HEK293T (cell line): ENCODE measurements around the gene RNASEH2A.

Source experiments
- CTCF ChIA-PET: fragments of 350-600 bp; formaldehyde crosslinking; extraction: SDS; loops from one replicate; lab custom pipeline; 2021; ENCODE audit warnings: antibody characterized with exemption, inconsistent platforms; lab: Yijun Ruan, JAX
- POLR2A ChIA-PET: fragments of 350-600 bp; formaldehyde crosslinking; extraction: SDS; loops from one replicate; lab custom pipeline; 2020; ENCODE audit warnings: antibody characterized with exemption, inconsistent platforms; lab: Yijun Ruan, JAX
- DNase-seq: peaks from one replicate; pipeline ENCODE4 v3.0.0; 2012; ENCODE audit warnings: mixed read lengths; ENCODE audit errors: extremely low spot score
- ARNT ChIP-seq: fragments of 450-650 bp; IDR thresholded peaks from 2 replicates; pipeline ENCODE4 v1.6.1; 2017; ENCODE audit warnings: mild to moderate bottlenecking
- BHLHE40 ChIP-seq: fragments of 450-650 bp; IDR thresholded peaks from 2 replicates; pipeline ENCODE4 v1.6.1; 2016; ENCODE audit warnings: mild to moderate bottlenecking, moderate library complexity, borderline replicate concordance
- CTBP1 ChIP-seq: fragments of 450-650 bp; IDR thresholded peaks from 2 replicates; pipeline ENCODE4 v1.6.1; 2016; ENCODE audit warnings: borderline replicate concordance
- ELF4 ChIP-seq: fragments of 450-650 bp; IDR thresholded peaks from 2 replicates; pipeline ENCODE4 v1.6.1; 2017; ENCODE audit warnings: antibody characterized with exemption
- FOXA1 ChIP-seq: fragments of 450-650 bp; IDR thresholded peaks from 2 replicates; pipeline ENCODE4 v1.6.1; 2016; ENCODE audit warnings: mild to moderate bottlenecking
- FOXK2 ChIP-seq: fragments of 450-650 bp; IDR thresholded peaks from 2 replicates; pipeline ENCODE4 v1.6.1; 2016; ENCODE audit warnings: mild to moderate bottlenecking
- FOXM1 ChIP-seq: fragments of 450-650 bp; IDR thresholded peaks from 2 replicates; pipeline ENCODE4 v1.6.1; 2017; ENCODE audit warnings: mild to moderate bottlenecking, borderline replicate concordance
- HDGF ChIP-seq: fragments of 450-650 bp; IDR thresholded peaks from 2 replicates; pipeline ENCODE4 v1.6.1; 2017; ENCODE audit warnings: antibody characterized with exemption, borderline replicate concordance
- L3MBTL2 ChIP-seq: fragments of 450-650 bp; conservative IDR thresholded peaks from 2 replicates; pipeline ENCODE4 v1.6.1; 2016; ENCODE audit warnings: mild to moderate bottlenecking
- LEF1 ChIP-seq: fragments of 450-650 bp; IDR thresholded peaks from 2 replicates; pipeline ENCODE4 v1.6.1; 2017; ENCODE audit warnings: mild to moderate bottlenecking, borderline replicate concordance
- NFRKB ChIP-seq: fragments of 450-650 bp; IDR thresholded peaks from 2 replicates; pipeline ENCODE4 v1.6.1; 2016; ENCODE audit warnings: mild to moderate bottlenecking, moderate library complexity
- SP1 ChIP-seq: fragments of 450-650 bp; IDR thresholded peaks from 2 replicates; pipeline ENCODE4 v1.6.1; 2017
- SUZ12 ChIP-seq: fragments of 450-650 bp; IDR thresholded peaks from 2 replicates; pipeline ENCODE4 v1.6.1; 2016; ENCODE audit warnings: mild to moderate bottlenecking
- TARDBP ChIP-seq: fragments of 450-650 bp; IDR thresholded peaks from 2 replicates; pipeline ENCODE4 v1.6.1; 2016
- ZNF384 ChIP-seq: fragments of 450-650 bp; IDR thresholded peaks from 2 replicates; pipeline ENCODE4 v1.6.1; 2016
- TF ChIP-seq, protein P1 (sequence below): fragments of 450-650 bp; IDR thresholded peaks from 2 replicates; pipeline ENCODE4 v1.6.1; 2016

RNASEH2A gene

DNA sequence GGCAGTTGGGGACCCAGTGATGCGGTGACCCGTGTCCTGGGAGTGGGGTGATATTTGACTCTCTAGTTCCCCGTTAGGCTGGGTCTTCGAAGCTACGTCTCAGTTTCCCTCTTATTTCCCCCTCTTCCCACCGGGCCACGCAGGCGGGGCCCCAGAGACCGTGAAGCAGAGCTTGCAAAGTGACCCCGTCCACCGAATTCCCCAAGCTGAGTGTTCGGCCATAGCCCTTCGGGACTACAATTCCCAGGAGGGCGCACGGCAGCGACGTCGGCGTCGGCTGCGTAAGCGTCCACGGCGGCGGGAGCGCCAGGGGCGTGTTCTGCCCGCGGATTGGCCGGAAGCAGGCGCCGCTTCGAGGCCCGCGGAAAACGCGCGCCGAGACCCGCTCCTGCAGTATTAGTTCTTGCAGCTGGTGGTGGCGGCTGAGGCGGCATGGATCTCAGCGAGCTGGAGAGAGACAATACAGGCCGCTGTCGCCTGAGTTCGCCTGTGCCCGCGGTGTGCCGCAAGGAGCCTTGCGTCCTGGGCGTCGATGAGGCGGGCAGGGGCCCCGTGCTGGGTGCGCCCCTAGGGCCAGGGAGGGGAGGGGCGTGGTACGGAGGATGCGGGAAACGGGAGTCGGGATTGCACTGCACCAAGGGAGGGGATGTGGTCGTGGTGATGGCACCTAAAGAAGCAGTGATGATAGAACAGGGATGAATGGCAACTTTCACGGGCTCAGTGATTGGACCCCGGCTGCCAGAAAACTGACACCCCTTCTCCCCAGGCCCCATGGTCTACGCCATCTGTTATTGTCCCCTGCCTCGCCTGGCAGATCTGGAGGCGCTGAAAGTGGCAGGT, at the start of gene RNASEH2A:
Gene RNASEH2A, plus strand, starts transcription at position 343 of the 840 bp plus-strand sequence. Its CDS starts 90 bp downstream, at position 433.
- peak; percentile 96 for DNase-seq
- no peak for TF ChIP-seq FOXK2
- peak; percentile 99 for TF ChIP-seq L3MBTL2
- TF ChIP-seq NFRKB: no peak
- TF ChIP-seq BHLHE40: no peak
- TF ChIP-seq FOXM1: no peak
- TF ChIP-seq SP1: no peak
- TF ChIP-seq, protein P1, sequence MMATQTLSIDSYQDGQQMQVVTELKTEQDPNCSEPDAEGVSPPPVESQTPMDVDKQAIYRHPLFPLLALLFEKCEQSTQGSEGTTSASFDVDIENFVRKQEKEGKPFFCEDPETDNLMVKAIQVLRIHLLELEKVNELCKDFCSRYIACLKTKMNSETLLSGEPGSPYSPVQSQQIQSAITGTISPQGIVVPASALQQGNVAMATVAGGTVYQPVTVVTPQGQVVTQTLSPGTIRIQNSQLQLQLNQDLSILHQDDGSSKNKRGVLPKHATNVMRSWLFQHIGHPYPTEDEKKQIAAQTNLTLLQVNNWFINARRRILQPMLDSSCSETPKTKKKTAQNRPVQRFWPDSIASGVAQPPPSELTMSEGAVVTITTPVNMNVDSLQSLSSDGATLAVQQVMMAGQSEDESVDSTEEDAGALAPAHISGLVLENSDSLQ: no peak
- no peak for TF ChIP-seq ARNT
- no peak for TF ChIP-seq FOXA1
- TF ChIP-seq SUZ12: no peak
- no peak for TF ChIP-seq LEF1
- peak; percentile 42; the same call in 1 of the 2 replicates for TF ChIP-seq ELF4
- TF ChIP-seq HDGF: no peak
- TF ChIP-seq TARDBP: no peak
- POLR2A ChIA-PET: interaction anchor here (0.7 to 2.3 kb wide), 23 partner anchors 9 to 347 kb away, joined by 3 to 19 read pairs (median 4); partner anchors contain the start of genes DNASE2, GCDH, GET3 and JUNB
- CTCF ChIA-PET: interaction anchor here (0.7 to 1.2 kb wide), 2 partner anchors 9 to 46 kb away, joined by 4 to 5 read pairs; no protein-coding TSS in a partner anchor

DNA sequence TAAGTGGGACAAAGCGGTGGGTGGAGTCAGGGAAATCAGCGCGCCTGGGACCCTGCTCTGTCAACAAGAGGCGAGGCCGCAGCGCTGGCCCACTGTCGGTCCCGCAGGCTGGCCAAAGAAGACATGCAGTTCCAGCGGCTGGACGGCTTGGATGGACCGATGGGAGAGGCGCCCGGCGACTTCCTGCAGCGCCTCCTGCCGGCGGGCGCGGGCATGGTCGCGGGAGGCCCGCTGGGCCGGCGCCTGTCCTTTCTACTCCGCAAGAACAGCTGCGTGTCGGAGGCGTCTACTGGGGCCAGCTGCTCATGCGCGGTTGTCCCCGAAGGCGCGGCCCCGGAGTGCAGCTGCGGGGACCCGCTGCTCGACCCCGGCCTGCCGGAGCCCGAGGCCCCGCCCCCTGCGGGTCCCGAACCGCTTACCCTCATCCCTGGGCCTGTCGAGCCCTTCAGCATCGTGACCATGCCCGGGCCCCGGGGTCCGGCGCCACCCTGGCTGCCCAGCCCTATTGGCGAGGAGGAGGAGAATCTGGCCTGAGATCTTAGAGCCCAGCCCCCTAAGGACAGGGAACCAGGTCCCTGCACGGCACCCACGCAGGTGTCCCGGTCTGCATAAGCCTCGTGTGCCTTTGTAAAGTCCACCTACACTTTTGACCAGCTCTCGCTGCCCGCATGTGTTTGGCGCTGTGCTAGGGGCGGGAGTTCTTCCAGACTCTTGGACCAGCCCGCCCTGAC, 48.7 kb upstream of the RNASEH2A start:
- ChIA-PET POLR2A (interaction anchor here (0.6 to 1.7 kb wide), 9 partner anchors 8 to 68 kb away, joined by 3 to 9 read pairs (median 4); partner anchors contain the start of genes GET3, RNASEH2A, TNPO2 and TRIR), CTCF (interaction anchor here (0.5 to 1.8 kb wide), 21 partner anchors 8 to 304 kb away, joined by 3 to 17 read pairs (median 4); partner anchors contain the start of gene GET3)
- no peak for TF ChIP-seq FOXK2
- TF ChIP-seq SUZ12: no peak
- TF ChIP-seq L3MBTL2: no peak
- TF ChIP-seq CTBP1: no peak
- no peak for TF ChIP-seq ZNF384
- TF ChIP-seq, protein P1: no peak
- TF ChIP-seq ARNT: no peak
- TF ChIP-seq TARDBP: no peak
- TF ChIP-seq LEF1: no peak
- TF ChIP-seq SP1: no peak
- TF ChIP-seq NFRKB: no peak
- no peak for TF ChIP-seq FOXA1
- peak; percentile 88 for DNase-seq

DNA sequence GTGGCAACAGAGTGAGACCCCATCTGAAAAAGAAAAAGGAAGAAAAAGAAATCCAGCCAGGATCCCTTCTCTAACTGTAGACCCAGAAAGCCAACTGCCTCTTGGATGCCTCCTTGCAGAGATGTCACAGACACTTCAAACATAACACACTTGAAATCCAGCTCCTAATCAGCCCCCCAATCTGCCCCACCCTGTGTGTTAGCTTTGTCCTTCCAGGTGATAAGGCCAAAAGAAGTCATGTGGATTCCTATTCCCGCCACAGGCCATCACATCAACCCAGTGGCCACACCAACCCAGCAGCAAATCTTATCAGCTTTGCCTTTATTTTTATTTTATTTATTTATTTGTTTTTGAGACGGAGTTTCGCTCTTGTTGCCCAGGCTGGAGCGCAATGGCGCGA, 46.7 kb upstream of the RNASEH2A start:
- POLR2A ChIA-PET: interaction anchor here (0.8 to 1.4 kb wide), 4 partner anchors 33 to 47 kb away, joined by 3 to 4 read pairs (median 3); partner anchors contain the start of gene RNASEH2A
- TF ChIP-seq FOXK2: no peak
- TF ChIP-seq, protein P1: no peak
- TF ChIP-seq LEF1: no peak
- no peak for TF ChIP-seq TARDBP
- TF ChIP-seq L3MBTL2: no peak
- CTCF ChIA-PET: interaction anchor here (0.5 to 3.3 kb wide), 9 partner anchors 26 to 1655 kb away, joined by 3 to 15 read pairs (median 5); partner anchors contain the start of gene JUNB

DNA sequence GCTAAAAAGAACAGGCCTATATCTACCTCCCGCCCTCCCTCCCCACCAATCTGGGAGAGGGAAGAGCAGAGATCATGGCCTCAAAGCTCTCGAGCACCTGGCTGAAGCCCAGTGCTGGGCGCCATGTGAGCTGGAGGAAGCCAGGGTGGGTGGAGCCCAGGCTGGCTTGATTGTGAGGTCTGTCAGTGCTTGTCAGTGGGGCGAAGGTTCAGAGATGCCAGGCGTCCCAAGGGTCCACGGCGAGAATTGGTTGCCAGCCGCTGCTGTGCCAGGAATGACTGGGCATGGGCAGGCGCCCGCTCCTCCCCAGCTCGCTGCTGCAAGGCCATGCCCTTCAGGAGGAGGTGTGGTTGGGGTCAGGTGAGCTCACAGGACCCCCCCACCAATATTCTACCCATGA, 43.3 kb upstream of the RNASEH2A start:
- no peak for TF ChIP-seq BHLHE40
- TF ChIP-seq SUZ12: no peak
- no peak for TF ChIP-seq FOXM1
- TF ChIP-seq, protein P1: no peak
- no peak for TF ChIP-seq SP1
- no peak for TF ChIP-seq LEF1
- TF ChIP-seq FOXA1: no peak
- no peak for TF ChIP-seq ZNF384
- TF ChIP-seq ELF4: no peak
- no peak for TF ChIP-seq FOXK2
- no peak for TF ChIP-seq NFRKB
- TF ChIP-seq CTBP1: no peak
- no peak for TF ChIP-seq TARDBP
- no peak for TF ChIP-seq HDGF
- no peak for TF ChIP-seq ARNT
- no peak for TF ChIP-seq L3MBTL2
- ChIA-PET POLR2A (interaction anchor here (0.7 kb wide), 1 partner anchor 35 kb away, joined by 3 read pairs; no protein-coding TSS in a partner anchor), CTCF (interaction anchor here (0.6 to 2.4 kb wide), 2 partner anchors 33 to 52 kb away, joined by 5 to 12 read pairs; no protein-coding TSS in a partner anchor)
- DNase-seq: no peak

More for the DNA sequence above, 46.7 kb upstream of the RNASEH2A start:
- no peak for DNase-seq
